ENCODE data around the gene METTL24.

DNA sequence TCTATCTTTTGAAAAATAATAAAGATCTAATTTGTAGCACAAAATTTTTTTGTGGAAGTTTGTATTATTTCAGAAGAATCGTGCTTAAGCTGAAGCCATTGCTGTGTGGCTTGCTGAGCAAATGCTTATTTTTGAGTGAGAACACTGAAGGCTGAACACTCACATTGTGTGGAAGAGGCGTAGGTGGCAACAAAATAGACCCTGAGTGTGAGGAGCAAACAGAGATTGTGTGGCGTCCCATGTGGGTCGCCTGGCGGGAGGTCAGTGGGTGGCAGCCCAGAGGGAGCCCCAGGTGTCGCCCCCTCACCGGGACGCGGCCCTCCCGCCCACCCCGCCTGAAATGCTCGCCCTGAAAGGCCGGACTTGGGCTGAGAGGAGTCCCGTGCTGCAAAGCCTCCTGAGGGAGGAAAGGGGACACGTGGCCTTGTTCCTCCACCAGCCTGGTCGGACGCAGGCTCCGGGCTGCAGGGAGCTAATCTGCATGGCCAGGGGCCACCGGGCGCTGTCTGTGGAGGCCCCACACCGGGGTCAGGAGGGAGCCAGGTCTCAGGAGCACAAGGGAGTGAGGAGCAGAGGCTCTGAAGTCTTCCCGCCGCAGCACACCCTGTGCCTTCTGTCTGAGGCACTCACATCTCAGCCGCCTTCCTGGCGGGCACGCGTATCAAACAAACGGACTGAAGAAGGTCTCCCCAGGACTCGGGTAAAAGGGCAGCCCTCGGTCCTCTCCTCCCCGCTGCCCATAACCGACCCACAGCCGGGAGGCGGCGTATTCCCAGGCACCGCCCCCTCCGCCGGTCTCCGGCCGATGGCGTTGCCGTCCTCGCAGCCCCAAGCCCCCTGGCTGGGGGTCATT lies 41.3 kb upstream of the METTL24 start:
- TF ChIP-seq, protein P1, sequence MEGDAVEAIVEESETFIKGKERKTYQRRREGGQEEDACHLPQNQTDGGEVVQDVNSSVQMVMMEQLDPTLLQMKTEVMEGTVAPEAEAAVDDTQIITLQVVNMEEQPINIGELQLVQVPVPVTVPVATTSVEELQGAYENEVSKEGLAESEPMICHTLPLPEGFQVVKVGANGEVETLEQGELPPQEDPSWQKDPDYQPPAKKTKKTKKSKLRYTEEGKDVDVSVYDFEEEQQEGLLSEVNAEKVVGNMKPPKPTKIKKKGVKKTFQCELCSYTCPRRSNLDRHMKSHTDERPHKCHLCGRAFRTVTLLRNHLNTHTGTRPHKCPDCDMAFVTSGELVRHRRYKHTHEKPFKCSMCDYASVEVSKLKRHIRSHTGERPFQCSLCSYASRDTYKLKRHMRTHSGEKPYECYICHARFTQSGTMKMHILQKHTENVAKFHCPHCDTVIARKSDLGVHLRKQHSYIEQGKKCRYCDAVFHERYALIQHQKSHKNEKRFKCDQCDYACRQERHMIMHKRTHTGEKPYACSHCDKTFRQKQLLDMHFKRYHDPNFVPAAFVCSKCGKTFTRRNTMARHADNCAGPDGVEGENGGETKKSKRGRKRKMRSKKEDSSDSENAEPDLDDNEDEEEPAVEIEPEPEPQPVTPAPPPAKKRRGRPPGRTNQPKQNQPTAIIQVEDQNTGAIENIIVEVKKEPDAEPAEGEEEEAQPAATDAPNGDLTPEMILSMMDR (IDR thresholded peaks at IDR 0.05; ENCODE audit: low read depth, low read length, missing input control): no peak
- TF ChIP-seq YY1 (IDR thresholded peaks at IDR 0.05) (no peak), JUND (IDR thresholded peaks at IDR 0.05) (no peak), RAD21 (IDR thresholded peaks at IDR 0.05) (peak in 1 of 2 donors; percentile 12), GABPA (IDR thresholded peaks at IDR 0.05 in 1 of 2, conservative IDR thresholded peaks at IDR 0.05 in 1 of 2) (no peak), TAF1 (conservative IDR thresholded peaks at IDR 0.05) (no peak), EGR1 (IDR thresholded peaks at IDR 0.05; ENCODE audit: low read depth in 2 of 2) (no peak), FOXA1 (IDR thresholded peaks at IDR 0.05) (no peak)
- TF ChIP-seq, protein P2, sequence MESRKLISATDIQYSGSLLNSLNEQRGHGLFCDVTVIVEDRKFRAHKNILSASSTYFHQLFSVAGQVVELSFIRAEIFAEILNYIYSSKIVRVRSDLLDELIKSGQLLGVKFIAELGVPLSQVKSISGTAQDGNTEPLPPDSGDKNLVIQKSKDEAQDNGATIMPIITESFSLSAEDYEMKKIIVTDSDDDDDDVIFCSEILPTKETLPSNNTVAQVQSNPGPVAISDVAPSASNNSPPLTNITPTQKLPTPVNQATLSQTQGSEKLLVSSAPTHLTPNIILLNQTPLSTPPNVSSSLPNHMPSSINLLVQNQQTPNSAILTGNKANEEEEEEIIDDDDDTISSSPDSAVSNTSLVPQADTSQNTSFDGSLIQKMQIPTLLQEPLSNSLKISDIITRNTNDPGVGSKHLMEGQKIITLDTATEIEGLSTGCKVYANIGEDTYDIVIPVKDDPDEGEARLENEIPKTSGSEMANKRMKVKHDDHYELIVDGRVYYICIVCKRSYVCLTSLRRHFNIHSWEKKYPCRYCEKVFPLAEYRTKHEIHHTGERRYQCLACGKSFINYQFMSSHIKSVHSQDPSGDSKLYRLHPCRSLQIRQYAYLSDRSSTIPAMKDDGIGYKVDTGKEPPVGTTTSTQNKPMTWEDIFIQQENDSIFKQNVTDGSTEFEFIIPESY (IDR thresholded peaks at IDR 0.05): no peak
- TF ChIP-seq, protein P3, sequence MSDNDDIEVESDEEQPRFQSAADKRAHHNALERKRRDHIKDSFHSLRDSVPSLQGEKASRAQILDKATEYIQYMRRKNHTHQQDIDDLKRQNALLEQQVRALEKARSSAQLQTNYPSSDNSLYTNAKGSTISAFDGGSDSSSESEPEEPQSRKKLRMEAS (IDR thresholded peaks at IDR 0.05): no peak
- TF ChIP-seq, protein P4, sequence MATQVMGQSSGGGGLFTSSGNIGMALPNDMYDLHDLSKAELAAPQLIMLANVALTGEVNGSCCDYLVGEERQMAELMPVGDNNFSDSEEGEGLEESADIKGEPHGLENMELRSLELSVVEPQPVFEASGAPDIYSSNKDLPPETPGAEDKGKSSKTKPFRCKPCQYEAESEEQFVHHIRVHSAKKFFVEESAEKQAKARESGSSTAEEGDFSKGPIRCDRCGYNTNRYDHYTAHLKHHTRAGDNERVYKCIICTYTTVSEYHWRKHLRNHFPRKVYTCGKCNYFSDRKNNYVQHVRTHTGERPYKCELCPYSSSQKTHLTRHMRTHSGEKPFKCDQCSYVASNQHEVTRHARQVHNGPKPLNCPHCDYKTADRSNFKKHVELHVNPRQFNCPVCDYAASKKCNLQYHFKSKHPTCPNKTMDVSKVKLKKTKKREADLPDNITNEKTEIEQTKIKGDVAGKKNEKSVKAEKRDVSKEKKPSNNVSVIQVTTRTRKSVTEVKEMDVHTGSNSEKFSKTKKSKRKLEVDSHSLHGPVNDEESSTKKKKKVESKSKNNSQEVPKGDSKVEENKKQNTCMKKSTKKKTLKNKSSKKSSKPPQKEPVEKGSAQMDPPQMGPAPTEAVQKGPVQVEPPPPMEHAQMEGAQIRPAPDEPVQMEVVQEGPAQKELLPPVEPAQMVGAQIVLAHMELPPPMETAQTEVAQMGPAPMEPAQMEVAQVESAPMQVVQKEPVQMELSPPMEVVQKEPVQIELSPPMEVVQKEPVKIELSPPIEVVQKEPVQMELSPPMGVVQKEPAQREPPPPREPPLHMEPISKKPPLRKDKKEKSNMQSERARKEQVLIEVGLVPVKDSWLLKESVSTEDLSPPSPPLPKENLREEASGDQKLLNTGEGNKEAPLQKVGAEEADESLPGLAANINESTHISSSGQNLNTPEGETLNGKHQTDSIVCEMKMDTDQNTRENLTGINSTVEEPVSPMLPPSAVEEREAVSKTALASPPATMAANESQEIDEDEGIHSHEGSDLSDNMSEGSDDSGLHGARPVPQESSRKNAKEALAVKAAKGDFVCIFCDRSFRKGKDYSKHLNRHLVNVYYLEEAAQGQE (IDR thresholded peaks at IDR 0.05): no peak
- TF ChIP-seq, protein P5, sequence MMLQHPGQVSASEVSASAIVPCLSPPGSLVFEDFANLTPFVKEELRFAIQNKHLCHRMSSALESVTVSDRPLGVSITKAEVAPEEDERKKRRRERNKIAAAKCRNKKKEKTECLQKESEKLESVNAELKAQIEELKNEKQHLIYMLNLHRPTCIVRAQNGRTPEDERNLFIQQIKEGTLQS (IDR thresholded peaks at IDR 0.05): no peak
